NCI-H526 treated with DMSO at 0.1 percent for 48 hours (cell line): ENCODE data around the gene GALNTL6.

ENCODE experiments used
- DNase-seq: peaks from one replicate; lab custom pipeline; 2025; lab: John Stamatoyannopoulos, UW

GALNTL6 gene

DNA sequence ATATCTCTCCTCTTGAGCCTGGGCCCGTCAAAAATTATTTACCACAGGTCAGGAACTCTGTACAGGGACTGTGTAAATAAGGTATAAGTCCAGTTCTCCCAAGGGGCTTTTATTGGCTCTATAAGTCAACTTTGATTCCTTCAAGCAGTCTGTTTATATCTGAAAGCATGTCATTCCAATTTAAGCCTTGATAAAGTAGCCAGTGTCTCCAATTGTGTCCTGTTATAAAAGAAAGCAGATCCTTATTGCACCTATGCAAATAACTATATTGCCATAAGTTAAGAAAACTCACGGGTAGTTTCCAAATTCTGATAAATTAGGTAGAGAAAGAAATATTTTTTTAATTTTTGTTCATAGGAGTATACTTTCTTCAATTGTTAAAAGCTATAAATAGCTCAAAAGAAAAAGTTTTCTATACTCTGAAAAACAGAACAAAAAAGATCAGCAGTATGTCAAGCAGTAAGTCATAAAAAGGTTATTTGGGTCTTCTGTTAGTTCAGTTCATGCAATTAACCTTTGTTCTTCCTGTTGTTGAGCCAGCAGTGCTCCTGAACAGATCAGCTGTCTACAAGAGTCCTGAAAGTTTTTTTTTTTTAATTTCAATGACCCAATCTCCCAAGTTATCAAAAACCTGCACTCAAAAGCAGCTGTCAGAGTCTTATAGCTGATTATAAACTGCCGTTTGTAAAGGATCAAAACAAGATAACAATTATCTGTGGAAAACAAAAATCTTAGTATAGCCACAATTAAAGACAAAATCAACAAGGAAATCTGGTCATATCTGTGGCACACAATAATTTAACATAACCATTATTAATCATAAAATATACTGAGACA, 1177.0 kb downstream of the GALNTL6 start:
- no peak for DNase-seq

GRCh38 chr4:172992648-172993378, 1179.6 kb downstream of the GALNTL6 start:
- no peak for DNase-seq

GRCh38 chr4:172995161-172995560, 1182.0 kb downstream of the GALNTL6 start:
- DNase-seq, result no peak

- DNase-seq, result no peak
These were observed 1182.5 kb downstream of the GALNTL6 start for GRCh38 chr4:172995704-172996103.

DNA sequence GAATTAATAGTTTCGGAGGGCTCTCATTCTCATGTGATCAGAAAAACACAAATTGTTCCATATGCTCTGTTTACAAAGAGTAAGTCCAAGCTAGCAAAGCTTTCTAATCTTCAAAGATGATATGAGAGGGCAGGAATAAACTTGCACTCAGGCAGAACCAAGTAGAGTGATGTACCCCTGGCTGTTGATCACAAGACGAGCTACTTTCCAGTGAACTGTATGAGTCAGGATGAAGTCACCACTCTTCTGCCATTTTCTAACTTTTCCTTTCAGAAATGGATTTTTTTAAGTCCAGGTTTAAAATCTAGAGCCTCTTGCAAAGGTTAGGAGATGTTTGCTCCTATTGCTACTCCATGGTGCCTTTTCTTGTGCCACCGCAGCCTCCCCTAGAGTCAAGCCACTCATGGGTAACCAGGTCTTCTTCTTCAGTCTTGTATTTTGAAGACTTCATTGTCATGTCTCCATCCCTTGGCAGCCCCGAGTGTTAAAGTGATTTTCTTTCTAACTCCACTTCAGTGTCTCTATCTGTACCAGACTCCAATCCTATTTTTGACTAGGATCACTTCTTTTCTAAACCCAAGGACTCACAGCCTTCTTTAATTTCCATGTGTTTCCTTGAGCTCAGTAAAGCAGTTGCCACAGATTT, 1183.5 kb downstream of the GALNTL6 start:
- DNase-seq, result no peak

- no peak for DNase-seq
These were observed 1184.0 kb downstream of the GALNTL6 start for GRCh38 chr4:172997217-172997609.

DNA sequence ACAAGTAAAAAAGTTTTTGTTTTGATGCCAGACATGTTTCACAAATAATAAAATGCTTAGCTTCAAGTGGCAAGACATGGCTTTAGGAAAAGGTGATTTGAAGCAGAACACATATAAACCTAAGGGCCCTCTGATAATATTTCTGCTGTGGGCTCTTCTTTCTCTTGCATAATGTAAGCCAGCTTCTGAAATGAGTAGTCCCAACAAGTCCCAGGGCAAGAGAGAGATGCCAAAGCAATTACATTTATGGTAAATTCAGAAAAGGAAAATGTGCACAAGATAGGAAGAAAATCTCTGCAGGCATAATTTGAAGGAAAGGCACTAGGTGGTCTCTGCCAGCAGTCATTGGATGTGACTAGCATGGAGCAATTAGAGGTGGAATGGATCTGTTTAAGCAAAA, 1184.7 kb downstream of the GALNTL6 start:
- no peak for DNase-seq

DNA sequence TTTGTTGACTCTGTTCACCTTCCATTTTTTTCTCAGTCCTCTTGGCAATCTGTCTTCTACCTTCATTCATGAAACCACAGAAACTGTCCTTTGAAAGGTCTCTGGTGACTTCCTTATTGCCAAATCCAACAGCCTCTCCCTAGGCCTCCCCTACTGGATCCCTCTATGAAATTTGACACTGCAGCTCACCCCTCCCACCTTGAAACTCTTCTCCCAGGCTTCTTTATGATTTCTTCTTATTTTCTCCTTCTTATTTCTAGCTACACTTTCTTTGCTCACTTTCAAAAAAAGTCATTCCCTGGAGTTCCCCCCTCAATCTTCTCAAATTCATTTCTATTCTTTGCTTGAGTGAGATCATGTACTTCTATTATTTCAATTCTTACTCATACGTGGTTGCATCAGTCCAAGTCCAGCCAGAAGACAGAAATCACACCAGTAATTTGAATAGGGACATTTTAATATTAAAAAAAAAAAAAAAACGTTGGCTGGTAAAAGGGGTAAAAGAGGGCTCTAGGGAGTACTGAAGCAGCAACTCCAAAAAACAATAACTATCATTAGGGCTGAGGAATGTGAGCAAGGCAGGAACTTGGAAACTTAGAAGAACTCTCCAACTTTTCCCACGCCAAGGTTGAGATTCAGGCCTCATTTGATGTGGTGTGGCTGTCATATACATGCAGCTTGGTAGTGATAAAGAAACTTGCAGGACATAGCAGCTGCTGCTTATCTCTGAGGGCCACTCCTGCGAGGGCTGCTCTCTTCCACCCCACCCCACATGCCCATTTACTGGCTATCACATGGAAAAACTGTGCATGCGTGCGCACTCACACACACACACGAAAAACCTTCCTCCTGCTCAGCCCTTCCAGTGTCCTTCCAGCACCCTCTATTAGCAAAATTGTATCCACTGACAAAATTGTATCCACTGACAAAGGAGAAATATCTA, 1185.6 kb downstream of the GALNTL6 start:
- no peak for DNase-seq

- no peak for DNase-seq
These were observed 1188.4 kb downstream of the GALNTL6 start for GRCh38 chr4:173001571-173001970.

GRCh38 chr4:173002830-173003561, 1189.8 kb downstream of the GALNTL6 start:
- DNase-seq, result no peak

- no peak for DNase-seq
These were observed 1192.9 kb downstream of the GALNTL6 start for GRCh38 chr4:173005912-173006633.

DNA sequence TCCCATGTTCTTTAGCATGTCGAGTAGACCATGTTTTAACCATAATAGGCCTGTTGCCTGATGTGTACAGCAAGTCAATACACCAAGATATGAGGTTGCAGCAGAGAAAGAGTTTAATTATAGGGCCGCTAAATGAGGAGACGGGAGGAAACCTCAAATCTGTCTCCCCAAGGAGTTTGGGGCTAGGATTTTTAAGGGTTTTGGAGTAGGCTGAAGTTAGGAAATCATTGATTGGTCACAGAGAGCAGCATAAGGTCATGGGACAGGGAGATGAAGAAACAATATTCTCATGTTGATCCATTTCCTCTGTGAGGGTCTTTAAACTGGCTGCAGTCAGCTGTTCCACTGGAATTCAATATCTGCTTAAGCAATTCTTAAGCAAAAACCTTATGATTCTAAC, 1195.2 kb downstream of the GALNTL6 start:
- no peak for DNase-seq

GRCh38 chr4:173009129-173009823, 1196.1 kb downstream of the GALNTL6 start:
- DNase-seq, result no peak

- no peak for DNase-seq
These were observed 1199.4 kb downstream of the GALNTL6 start for GRCh38 chr4:173012608-173013007.

- DNase-seq, result peak; percentile 10
These were observed 1200.2 kb downstream of the GALNTL6 start for GRCh38 chr4:173013232-173013930.

GRCh38 chr4:173014113-173014558, 1200.9 kb downstream of the GALNTL6 start:
- no peak for DNase-seq

GRCh38 chr4:173014836-173015235, 1201.6 kb downstream of the GALNTL6 start:
- DNase-seq, result no peak

GRCh38 chr4:173017802-173018201, 1204.6 kb downstream of the GALNTL6 start:
- no peak for DNase-seq

DNA sequence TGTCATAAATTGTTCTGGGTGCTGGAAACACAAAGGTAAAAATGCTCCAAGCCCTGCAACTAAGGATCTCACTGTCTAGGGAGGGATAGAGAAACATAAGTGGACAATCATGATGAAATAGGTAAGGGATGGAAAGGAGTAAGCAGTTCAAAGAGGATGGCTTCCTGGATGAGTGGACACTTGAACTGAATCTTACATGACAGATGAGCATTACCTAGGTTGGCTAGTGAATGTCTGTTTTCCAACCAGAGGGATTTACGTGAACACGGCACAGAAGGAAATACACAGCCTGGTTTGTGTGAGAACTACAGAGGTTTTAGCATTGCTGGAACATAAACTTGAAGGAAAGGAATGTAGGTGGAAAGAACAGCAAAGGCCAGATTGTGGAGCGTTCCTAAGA, 1205.2 kb downstream of the GALNTL6 start:
- DNase-seq, result no peak
